ENCODE data around the gene CUX1. TPM values are rescaled to one million over a fixed set of nuclear protein-coding genes. Genes with fewer than 3 reads are reported as not detected.

Gene CUX1
- total RNA-seq, 1 experiment from 2014 or later: 53.5 TPM

GRCh38 chr7:102055181-102055976 is 238.0 kb downstream of the CUX1 start:
- Histone ChIP-seq H3K4me1 (ENCODE audit: insufficient read depth, low read length) (no peaks in the 10 kb centered on the region; the same call in 1 of the 2 replicates), H2BK5ac (ENCODE audit: insufficient read length, low read length) (no peak overlapping the region), H4K20me1 (ENCODE audit: control insufficient read depth, insufficient read depth, insufficient read length) (no peaks in the 10 kb centered on the region), H3K4ac (ENCODE audit: low read depth, low read length) (no peak overlapping the region), H3K79me2 (ENCODE audit: insufficient read depth, low read length) (no peaks in the 10 kb centered on the region), H3K79me1 (ENCODE audit: insufficient read depth, low read depth, low read length, poor library complexity, severe bottlenecking) (peaks cover 2% of the 10 kb centered on the region), H2AFZ (ENCODE audit: low read length) (no peak overlapping the region), H3K18ac (ENCODE audit: insufficient read length, low read depth, low read length) (no peak overlapping the region), H3K9ac (ENCODE audit: extremely low read depth, insufficient read length, low read length) (no peak overlapping the region), H2BK12ac (ENCODE audit: insufficient read length, low read depth, low read length) (no peak overlapping the region), H3K23ac (ENCODE audit: insufficient read length, low read depth, low read length) (no peak overlapping the region), H4K91ac (ENCODE audit: insufficient read length, low read depth, low read length) (no peak overlapping the region), H2BK15ac (ENCODE audit: low read depth, low read length) (no peak overlapping the region), H3K4me2 (ENCODE audit: insufficient read depth, insufficient read length, low read length) (no peak overlapping the region), H3T11ph (ENCODE audit: low read length) (no peak overlapping the region), H4K5ac (ENCODE audit: insufficient read length, low read depth, low read length) (no peak overlapping the region), H3K9me3 (ENCODE audit: control insufficient read depth, low read depth, low read length) (no peaks in the 10 kb centered on the region), H3K23me2 (ENCODE audit: insufficient read length, low read depth, low read length, poor library complexity, severe bottlenecking) (no peaks in the 10 kb centered on the region), H3K27me3 (ENCODE audit: insufficient read depth, low read length) (no peaks in the 10 kb centered on the region), H2BK120ac (ENCODE audit: low read depth, low read length, poor library complexity, severe bottlenecking) (no peak overlapping the region), H2BK20ac (ENCODE audit: low read depth, low read length, poor library complexity, severe bottlenecking) (no peak overlapping the region), H3K27ac (ENCODE audit: insufficient read length, low read depth, low read length) (no peak overlapping the region), H4K8ac (replicated peaks; ENCODE audit: insufficient read length, low read depth, low read length) (no peak overlapping the region), H3K14ac (ENCODE audit: insufficient read depth, low read length) (no peak overlapping the region), H2AK5ac (ENCODE audit: insufficient read length, low read length) (no peak overlapping the region), H3K56ac (ENCODE audit: insufficient read length, low read depth, low read length) (no peak overlapping the region)
- H3K4me1 Mint-ChIP-seq: peaks cover 5 to 6% of the 10 kb centered on the region in 2 experiments
- TF ChIP-seq, protein P1, sequence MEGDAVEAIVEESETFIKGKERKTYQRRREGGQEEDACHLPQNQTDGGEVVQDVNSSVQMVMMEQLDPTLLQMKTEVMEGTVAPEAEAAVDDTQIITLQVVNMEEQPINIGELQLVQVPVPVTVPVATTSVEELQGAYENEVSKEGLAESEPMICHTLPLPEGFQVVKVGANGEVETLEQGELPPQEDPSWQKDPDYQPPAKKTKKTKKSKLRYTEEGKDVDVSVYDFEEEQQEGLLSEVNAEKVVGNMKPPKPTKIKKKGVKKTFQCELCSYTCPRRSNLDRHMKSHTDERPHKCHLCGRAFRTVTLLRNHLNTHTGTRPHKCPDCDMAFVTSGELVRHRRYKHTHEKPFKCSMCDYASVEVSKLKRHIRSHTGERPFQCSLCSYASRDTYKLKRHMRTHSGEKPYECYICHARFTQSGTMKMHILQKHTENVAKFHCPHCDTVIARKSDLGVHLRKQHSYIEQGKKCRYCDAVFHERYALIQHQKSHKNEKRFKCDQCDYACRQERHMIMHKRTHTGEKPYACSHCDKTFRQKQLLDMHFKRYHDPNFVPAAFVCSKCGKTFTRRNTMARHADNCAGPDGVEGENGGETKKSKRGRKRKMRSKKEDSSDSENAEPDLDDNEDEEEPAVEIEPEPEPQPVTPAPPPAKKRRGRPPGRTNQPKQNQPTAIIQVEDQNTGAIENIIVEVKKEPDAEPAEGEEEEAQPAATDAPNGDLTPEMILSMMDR (conservative IDR thresholded peaks at IDR 0.05): no peak
- H3K9me3 Mint-ChIP-seq: peaks cover 18 to 21% of the 10 kb centered on the region in 2 experiments
- H3K36me3 Mint-ChIP-seq (ENCODE audit: insufficient read depth in 1 of 3, low read depth in 3 of 3): peaks cover 23 to 33% (median 30%) of the 10 kb centered on the region in 3 experiments
- no peak for DNase-seq
- no peak overlapping the region for H3K4me3 Mint-ChIP-seq
- no CpG with 5 or more reads among the region's 2 CpGs for WGBS (ENCODE audit: extremely low coverage, insufficient read length, low lambda C conversion rate)
- H3K27me3 Mint-ChIP-seq (ENCODE audit: low read depth): no peaks in the 10 kb centered on the region; the same call in 1 of the 2 replicates
- H3K27ac Mint-ChIP-seq: no peak overlapping the region

All from H9 (cell line).